ENCODE measurements around the gene ARAP3.
A peak's percentile ranks its signal among the peaks of the same experiment; 100 is the strongest.
"Not testable (repeated sequence)": the region's sequence is repeated elsewhere in the genome, so short reads cannot be mapped to it uniquely, and the experiment has no call there.

ARAP3 gene

GRCh38 chr5:141681695-141682641 is at the start of gene ARAP3:
Gene ARAP3, minus strand, starts transcription at chr5:141682230. Its CDS starts 1,744 bp downstream, at chr5:141680486.
- ChIA-PET POLR2A (interaction anchor here (0.7 to 2.5 kb wide), 3 partner anchors 12 to 598 kb away, joined by 3 to 11 read pairs (median 8); partner anchors contain the start of genes HDAC3 and RELL2), CTCF (interaction anchor here (0.7 to 1.2 kb wide), 3 partner anchors 12 to 550 kb away, joined by 4 to 5 read pairs (median 4); partner anchors contain the start of gene RNF14)
- no peak for TF ChIP-seq CTBP1 (IDR thresholded peaks at IDR 0.05; ENCODE audit: borderline replicate concordance)
- TF ChIP-seq L3MBTL2 (conservative IDR thresholded peaks at IDR 0.05): peak; percentile 84
- peak; percentile 49 for DNase-seq (ENCODE audit: extremely low spot score)

DNA sequence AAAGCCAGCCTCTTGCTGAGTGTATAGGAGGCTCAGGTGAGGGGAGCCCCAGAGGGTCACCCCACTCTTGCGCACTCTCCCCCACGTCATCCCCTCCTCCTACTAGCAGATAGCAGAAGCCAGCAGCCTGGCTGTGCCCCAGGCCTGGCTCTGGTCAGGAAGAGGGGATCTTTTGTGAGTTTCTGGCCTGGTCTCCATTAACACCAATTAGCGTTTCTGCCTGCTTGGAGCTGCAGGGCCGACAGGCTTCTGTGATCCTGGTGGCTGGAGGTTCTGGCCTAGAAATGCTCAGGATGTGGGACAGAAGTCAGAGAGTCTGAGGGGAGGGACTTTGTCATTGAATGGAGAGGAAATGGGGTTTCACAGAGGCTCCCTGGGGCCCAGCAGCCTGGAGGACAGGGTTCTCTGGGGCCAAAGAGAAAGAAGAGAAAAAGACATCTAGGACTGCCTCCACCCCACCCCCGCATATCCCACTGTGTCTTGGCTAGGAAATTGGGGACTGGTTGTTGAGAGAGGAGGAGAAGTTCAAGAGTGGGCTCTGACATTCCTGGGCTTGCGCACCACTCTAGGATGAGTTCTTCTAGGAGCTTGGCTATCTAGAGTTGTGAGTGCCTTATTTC is 47.5 kb upstream of the ARAP3 start:
- TF ChIP-seq CTBP1 (IDR thresholded peaks at IDR 0.05; ENCODE audit: borderline replicate concordance): no peak
- no peak for TF ChIP-seq HDGF (IDR thresholded peaks at IDR 0.05; ENCODE audit: borderline replicate concordance)
- no peak for TF ChIP-seq SUZ12 (IDR thresholded peaks at IDR 0.05)
- TF ChIP-seq ELF4 (IDR thresholded peaks at IDR 0.05): no peak
- no peak for TF ChIP-seq ZNF384 (IDR thresholded peaks at IDR 0.05)
- TF ChIP-seq FOXK2 (IDR thresholded peaks at IDR 0.05): no peak
- no peak for TF ChIP-seq L3MBTL2 (conservative IDR thresholded peaks at IDR 0.05)
- no peak for TF ChIP-seq PKNOX1 (IDR thresholded peaks at IDR 0.05)
- TF ChIP-seq LEF1 (IDR thresholded peaks at IDR 0.05; ENCODE audit: borderline replicate concordance): no peak
- TF ChIP-seq BHLHE40 (IDR thresholded peaks at IDR 0.05; ENCODE audit: borderline replicate concordance): no peak
- TF ChIP-seq ARNT (IDR thresholded peaks at IDR 0.05): no peak
- no peak for TF ChIP-seq TARDBP (IDR thresholded peaks at IDR 0.05)
- no peak for TF ChIP-seq FOXM1 (IDR thresholded peaks at IDR 0.05; ENCODE audit: borderline replicate concordance)
- TF ChIP-seq SP1 (IDR thresholded peaks at IDR 0.05): no peak
- no peak for TF ChIP-seq NFRKB (IDR thresholded peaks at IDR 0.05)
- no peak for TF ChIP-seq FOXA1 (IDR thresholded peaks at IDR 0.05)
- DNase-seq (ENCODE audit: extremely low spot score): no peak
- ChIA-PET POLR2A (no interaction called here), CTCF (no interaction called here)

DNA sequence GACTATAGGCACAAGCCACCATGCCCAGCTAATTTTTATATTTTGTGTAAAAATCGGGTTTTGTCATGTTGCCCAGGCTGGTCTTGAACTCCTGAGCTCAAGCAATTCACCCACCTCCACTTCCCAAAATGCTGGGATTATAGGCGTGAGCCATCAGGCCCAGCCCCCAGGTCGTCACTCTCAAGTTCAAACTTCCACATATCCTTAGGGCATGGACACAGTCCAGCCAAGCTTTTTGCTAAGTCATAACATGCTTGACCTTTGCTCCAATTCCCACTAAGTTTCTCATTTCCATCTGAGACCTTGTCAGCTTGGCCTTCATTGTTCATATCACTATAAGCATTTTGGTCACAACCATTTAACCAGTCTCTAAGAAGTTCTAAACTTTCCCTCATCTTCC is 43.9 kb upstream of the ARAP3 start:
- TF ChIP-seq L3MBTL2 (conservative IDR thresholded peaks at IDR 0.05): no peak
- no peak for TF ChIP-seq HDGF (IDR thresholded peaks at IDR 0.05; ENCODE audit: borderline replicate concordance)
- no peak for TF ChIP-seq ZNF384 (IDR thresholded peaks at IDR 0.05)
- TF ChIP-seq SUZ12 (IDR thresholded peaks at IDR 0.05): no peak
- no peak for TF ChIP-seq PKNOX1 (IDR thresholded peaks at IDR 0.05)
- no peak for TF ChIP-seq BHLHE40 (IDR thresholded peaks at IDR 0.05; ENCODE audit: borderline replicate concordance)
- no peak for TF ChIP-seq FOXM1 (IDR thresholded peaks at IDR 0.05; ENCODE audit: borderline replicate concordance)
- TF ChIP-seq ARNT (IDR thresholded peaks at IDR 0.05): no peak
- POLR2A ChIA-PET: no interaction called here
- CTCF ChIA-PET: no interaction called here
- DNase-seq (ENCODE audit: extremely low spot score): no peak

- DNase-seq (ENCODE audit: extremely low spot score); CTCF ChIA-PET; POLR2A ChIA-PET: not testable (repeated sequence)
Measured at GRCh38 chr5:141725174-141725573, 43.1 kb upstream of the ARAP3 start.

- DNase-seq (ENCODE audit: extremely low spot score): no peak
- TF ChIP-seq BHLHE40 (IDR thresholded peaks at IDR 0.05; ENCODE audit: borderline replicate concordance): no peak
- no peak for TF ChIP-seq FOXK2 (IDR thresholded peaks at IDR 0.05)
- TF ChIP-seq L3MBTL2 (conservative IDR thresholded peaks at IDR 0.05): no peak
- no peak for TF ChIP-seq FOXM1 (IDR thresholded peaks at IDR 0.05; ENCODE audit: borderline replicate concordance)
- no peak for TF ChIP-seq PKNOX1 (IDR thresholded peaks at IDR 0.05)
- TF ChIP-seq ZNF384 (IDR thresholded peaks at IDR 0.05): no peak
- no peak for TF ChIP-seq TARDBP (IDR thresholded peaks at IDR 0.05)
- TF ChIP-seq FOXA1 (IDR thresholded peaks at IDR 0.05): no peak
- TF ChIP-seq ARNT (IDR thresholded peaks at IDR 0.05): no peak
- TF ChIP-seq SP1 (IDR thresholded peaks at IDR 0.05): no peak
- no peak for TF ChIP-seq HDGF (IDR thresholded peaks at IDR 0.05; ENCODE audit: borderline replicate concordance)
- TF ChIP-seq ELF4 (IDR thresholded peaks at IDR 0.05): no peak
- TF ChIP-seq LEF1 (IDR thresholded peaks at IDR 0.05; ENCODE audit: borderline replicate concordance): no peak
- TF ChIP-seq SUZ12 (IDR thresholded peaks at IDR 0.05): no peak
- TF ChIP-seq NFRKB (IDR thresholded peaks at IDR 0.05): no peak
- TF ChIP-seq CTBP1 (IDR thresholded peaks at IDR 0.05; ENCODE audit: borderline replicate concordance): no peak
- POLR2A ChIA-PET: no interaction called here
- CTCF ChIA-PET: no interaction called here
Measured at GRCh38 chr5:141722266-141722665, 40.2 kb upstream of the ARAP3 start.

GRCh38 chr5:141717043-141717442 is 35.0 kb upstream of the ARAP3 start:
- TF ChIP-seq SP1 (IDR thresholded peaks at IDR 0.05): no peak
- TF ChIP-seq NFRKB (IDR thresholded peaks at IDR 0.05): no peak
- no peak for TF ChIP-seq BHLHE40 (IDR thresholded peaks at IDR 0.05; ENCODE audit: borderline replicate concordance)
- TF ChIP-seq L3MBTL2 (conservative IDR thresholded peaks at IDR 0.05): no peak
- TF ChIP-seq ELF4 (IDR thresholded peaks at IDR 0.05): no peak
- no peak for TF ChIP-seq HDGF (IDR thresholded peaks at IDR 0.05; ENCODE audit: borderline replicate concordance)
- TF ChIP-seq PKNOX1 (IDR thresholded peaks at IDR 0.05): no peak
- no peak for TF ChIP-seq SUZ12 (IDR thresholded peaks at IDR 0.05)
- no peak for TF ChIP-seq ZNF384 (IDR thresholded peaks at IDR 0.05)
- no peak for TF ChIP-seq LEF1 (IDR thresholded peaks at IDR 0.05; ENCODE audit: borderline replicate concordance)
- TF ChIP-seq FOXM1 (IDR thresholded peaks at IDR 0.05; ENCODE audit: borderline replicate concordance): no peak
- TF ChIP-seq ARNT (IDR thresholded peaks at IDR 0.05): no peak
- TF ChIP-seq FOXA1 (IDR thresholded peaks at IDR 0.05): no peak
- TF ChIP-seq TARDBP (IDR thresholded peaks at IDR 0.05): no peak
- TF ChIP-seq CTBP1 (IDR thresholded peaks at IDR 0.05; ENCODE audit: borderline replicate concordance): no peak
- TF ChIP-seq FOXK2 (IDR thresholded peaks at IDR 0.05): no peak
- POLR2A ChIA-PET: no interaction called here
- CTCF ChIA-PET: no interaction called here

More at GRCh38 chr5:141717043-141717442, 35.0 kb upstream of the ARAP3 start:
- no peak for DNase-seq (ENCODE audit: extremely low spot score)

Measured in HEK293T (cell line).